LNCaP clone FGC (cell line): ENCODE measurements around the gene FNDC3B.

ENCODE experiments used
- DNase-seq: peaks from one replicate; pipeline ENCODE4 v3.0.0-alpha.2; 2011; ENCODE audit warnings: low read depth
- H3K4me3 ChIP-seq: 2 replicates; pipeline ENCODE4 v1.5.1; 2011; ENCODE audit warnings: mild to moderate bottlenecking, low read depth, low read length, control low read depth
- TF ChIP-seq, protein P1 (sequence below): IDR thresholded peaks from 2 replicates; pipeline ENCODE4 v1.5.1; 2012; ENCODE audit warnings: mild to moderate bottlenecking; ENCODE audit not compliant: control insufficient read depth, insufficient read depth; ENCODE audit errors: extremely low read depth

Gene FNDC3B

DNA sequence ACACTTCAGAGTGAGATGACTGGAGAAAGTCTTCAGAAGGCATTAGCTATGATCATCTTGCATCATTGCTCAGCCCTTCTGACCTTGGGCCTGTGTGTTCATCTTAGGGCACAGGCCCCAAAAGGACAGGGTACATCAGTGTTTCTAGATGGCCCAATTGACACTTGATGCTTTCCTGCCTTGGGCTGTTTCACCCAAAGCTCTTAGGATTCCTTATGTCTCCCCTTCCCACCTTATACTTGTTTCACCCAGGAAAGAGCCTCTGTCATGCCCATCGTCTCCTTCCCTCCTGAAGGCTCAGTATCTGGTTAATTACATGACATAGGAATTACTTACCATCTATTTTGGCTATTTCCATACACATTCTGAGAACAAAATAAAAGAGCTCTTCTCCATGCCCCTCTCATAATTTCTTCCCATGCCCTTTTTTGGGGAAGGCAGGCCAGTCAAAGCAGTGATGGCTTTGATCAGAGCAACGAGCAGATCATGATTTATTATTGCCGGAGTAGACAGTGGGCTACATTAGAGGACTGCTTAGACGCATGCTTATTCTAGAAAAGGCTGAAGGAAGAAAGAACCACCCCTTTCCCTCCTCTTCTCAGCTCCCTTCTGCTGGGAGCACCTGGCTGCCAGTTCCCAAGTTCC, 335.9 kb downstream of the FNDC3B start:
- no peak overlapping the region for H3K4me3 ChIP-seq
- TF ChIP-seq, protein P1, sequence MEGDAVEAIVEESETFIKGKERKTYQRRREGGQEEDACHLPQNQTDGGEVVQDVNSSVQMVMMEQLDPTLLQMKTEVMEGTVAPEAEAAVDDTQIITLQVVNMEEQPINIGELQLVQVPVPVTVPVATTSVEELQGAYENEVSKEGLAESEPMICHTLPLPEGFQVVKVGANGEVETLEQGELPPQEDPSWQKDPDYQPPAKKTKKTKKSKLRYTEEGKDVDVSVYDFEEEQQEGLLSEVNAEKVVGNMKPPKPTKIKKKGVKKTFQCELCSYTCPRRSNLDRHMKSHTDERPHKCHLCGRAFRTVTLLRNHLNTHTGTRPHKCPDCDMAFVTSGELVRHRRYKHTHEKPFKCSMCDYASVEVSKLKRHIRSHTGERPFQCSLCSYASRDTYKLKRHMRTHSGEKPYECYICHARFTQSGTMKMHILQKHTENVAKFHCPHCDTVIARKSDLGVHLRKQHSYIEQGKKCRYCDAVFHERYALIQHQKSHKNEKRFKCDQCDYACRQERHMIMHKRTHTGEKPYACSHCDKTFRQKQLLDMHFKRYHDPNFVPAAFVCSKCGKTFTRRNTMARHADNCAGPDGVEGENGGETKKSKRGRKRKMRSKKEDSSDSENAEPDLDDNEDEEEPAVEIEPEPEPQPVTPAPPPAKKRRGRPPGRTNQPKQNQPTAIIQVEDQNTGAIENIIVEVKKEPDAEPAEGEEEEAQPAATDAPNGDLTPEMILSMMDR: no peak
- DNase-seq: no peak

DNA sequence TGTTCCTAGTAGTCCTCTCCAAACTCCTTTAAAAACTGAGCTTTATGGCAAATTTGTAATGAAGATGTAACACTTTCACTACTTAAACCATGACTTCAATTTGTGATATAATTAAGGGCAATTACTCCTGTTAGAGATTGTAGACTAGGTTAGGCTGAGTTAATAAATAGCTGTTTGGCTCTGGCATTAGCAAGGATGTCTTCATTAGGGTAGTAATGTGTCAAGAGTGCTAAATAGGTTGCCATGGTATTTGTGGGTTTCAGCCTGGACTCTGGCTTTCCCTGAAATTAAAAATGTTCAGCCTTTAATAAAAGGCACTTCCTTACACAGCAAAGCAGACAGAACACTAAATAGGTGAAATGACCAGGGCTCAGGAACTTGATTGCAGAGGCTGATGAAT, 337.0 kb downstream of the FNDC3B start:
- TF ChIP-seq, protein P1: no peak
- no peak for DNase-seq
- no peak overlapping the region for H3K4me3 ChIP-seq

DNA sequence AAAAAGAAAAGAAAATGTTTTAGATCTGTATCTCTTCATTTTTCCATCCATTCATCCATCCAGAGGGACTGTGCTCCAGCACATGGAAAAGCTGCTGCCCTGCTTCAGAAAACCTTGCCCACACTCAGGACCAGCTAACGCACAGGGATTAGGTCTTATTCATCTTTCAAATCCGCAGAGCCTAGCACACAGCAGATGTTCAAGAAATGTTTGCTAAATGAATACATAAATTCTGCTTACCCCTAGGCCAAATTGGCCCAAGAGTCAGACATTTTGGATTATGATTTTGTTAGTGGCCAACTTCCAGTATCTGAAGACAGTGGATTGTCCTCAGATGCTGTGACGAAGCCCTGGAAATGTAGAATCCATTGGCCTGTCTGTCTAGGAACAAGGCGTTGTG, 337.5 kb downstream of the FNDC3B start:
- DNase-seq: no peak
- no peak overlapping the region for H3K4me3 ChIP-seq
- TF ChIP-seq, protein P1: no peak

DNA sequence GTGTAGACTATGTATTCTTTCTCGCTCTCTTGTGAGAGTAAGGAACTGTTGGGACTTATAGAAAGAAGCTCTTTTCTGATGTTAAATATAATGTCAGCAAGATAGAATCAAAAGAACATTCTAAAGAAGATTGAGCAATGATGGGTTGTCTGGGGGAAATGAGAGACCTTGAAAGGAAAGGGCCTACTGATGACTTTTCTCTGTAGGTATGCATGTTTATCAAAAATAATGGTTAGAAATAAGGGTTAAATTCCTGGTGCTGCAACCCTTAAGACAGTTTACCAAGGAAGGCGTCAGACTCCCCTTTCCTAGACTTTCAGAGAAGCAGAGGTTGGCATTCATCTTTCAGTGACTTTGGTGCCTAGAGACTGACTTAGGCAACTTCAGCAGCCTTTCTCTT, 339.1 kb downstream of the FNDC3B start:
- TF ChIP-seq, protein P1: no peak
- H3K4me3 ChIP-seq: no peak overlapping the region
- DNase-seq: no peak

DNA sequence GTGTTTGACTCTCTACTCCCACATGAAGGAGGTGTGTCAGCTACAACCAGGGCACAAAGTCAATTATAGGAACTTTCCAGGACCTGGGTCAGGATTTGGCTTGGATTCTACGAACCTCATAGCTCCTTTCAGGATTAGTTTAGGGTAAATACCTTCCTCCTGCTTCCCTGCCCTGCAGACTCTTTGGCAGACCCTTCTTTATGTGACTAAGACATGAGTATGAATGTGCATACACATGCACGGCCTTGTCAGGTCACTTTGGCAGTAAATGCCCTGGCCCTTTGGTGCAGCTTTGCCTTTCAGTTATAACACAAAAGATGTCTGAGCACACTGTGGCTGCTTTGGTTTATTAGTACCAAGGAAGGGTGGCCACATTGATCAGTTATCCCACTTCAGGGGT, 340.0 kb downstream of the FNDC3B start:
- TF ChIP-seq, protein P1: no peak
- DNase-seq: no peak
- H3K4me3 ChIP-seq: no peak overlapping the region

DNA sequence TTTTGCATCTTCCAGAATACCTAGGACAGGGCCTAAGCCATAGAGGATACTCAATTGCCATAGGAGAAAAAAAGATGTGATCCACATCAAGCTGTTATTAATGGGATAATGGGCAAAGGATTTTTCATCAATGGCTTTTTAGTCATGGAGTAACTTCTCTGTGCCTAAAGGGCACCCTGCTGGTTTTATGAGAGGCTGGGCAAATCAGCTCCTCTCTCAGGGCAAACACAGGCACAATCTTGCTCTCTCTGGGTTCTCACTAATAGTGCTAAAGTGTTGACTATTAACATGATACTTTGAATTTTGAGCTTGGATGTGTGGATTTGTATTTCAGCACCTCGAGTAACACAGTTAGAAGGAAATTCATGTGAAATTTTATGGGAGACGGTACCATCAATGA, 341.3 kb downstream of the FNDC3B start:
- no peak for DNase-seq
- TF ChIP-seq, protein P1: no peak
- no peak overlapping the region for H3K4me3 ChIP-seq

DNA sequence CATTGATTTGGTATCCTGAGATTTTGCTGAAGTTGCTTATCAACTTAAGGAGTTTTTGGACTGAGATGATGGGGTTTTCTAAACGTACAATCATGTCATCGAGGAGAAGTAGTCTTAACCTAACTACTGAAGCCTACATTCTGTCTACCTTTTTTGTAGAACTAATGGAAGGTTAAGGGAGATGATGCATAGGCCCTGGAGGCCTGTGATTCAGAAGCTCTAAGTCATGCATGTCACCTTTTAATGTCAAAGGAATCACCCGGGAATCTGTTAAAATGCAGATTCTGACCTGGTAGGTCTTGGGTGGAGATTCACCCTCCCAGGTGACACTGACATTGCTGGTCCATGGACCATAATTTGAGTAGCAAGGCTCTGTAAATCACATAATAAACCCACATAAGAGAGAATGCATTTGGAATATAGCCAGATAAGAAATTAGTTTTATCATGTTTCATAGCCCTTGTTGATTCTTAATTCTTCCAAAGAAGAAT, 344.0 kb downstream of the FNDC3B start:
- no peak overlapping the region for H3K4me3 ChIP-seq
- TF ChIP-seq, protein P1: no peak
- DNase-seq: no peak
